Renal pelvis (tissue), 4 donors: ENCODE data around the gene PKDCC. TPM values are rescaled to one million over a fixed set of nuclear protein-coding genes. Genes with fewer than 3 reads are reported as not detected.
"Not testable (repeated sequence)": the region's sequence is repeated elsewhere in the genome, so short reads cannot be mapped to it uniquely, and the experiment has no call there.

Source experiments
- DNase-seq: peaks from one replicate; pipeline ENCODE4 v3.0.0-alpha.2; 2013
- polyA plus RNA-seq, 3 donors: library from polyadenylated mRNA; unstranded; fragments of 120-200 nt; gene quantifications; one replicate each; pipeline ENCODE4 v1.2.1, GENCODE V29; 2013; ENCODE audit not compliant: insufficient read length in 3 of 3

PKDCC gene
- polyA plus RNA-seq, 3 donors, result 354 to 433 (median 421) TPM

DNA sequence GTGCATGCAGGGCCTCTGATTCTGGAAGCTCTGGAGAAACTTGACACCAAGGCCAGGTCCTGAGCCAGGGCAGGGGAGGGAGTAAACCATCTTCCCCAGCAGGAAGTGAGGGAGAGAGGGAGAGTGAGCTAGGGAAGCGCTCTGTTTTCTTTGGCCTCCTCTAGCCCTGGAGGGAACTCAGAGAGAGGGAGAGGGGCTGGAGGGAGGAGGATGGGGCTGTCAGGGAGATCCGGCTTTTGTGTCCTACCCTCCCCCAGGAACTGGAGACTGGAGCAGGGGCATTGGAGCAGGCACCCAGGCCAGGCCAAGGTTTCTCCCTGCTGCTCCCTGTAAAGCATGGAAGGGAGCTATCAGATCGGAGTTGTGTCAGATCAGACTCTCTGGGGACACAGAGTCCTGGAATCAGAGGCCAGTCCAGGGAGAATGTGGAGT, 22.7 kb upstream of the PKDCC start:
- peak; percentile 93 for DNase-seq

- no peak for DNase-seq
Measured at GRCh38 chr2:42026272-42026671, 21.5 kb upstream of the PKDCC start.

- no peak for DNase-seq
Measured at GRCh38 chr2:42028571-42029148, 19.2 kb upstream of the PKDCC start.

- no peak for DNase-seq
Measured at GRCh38 chr2:42029171-42029570, 18.6 kb upstream of the PKDCC start.

DNA sequence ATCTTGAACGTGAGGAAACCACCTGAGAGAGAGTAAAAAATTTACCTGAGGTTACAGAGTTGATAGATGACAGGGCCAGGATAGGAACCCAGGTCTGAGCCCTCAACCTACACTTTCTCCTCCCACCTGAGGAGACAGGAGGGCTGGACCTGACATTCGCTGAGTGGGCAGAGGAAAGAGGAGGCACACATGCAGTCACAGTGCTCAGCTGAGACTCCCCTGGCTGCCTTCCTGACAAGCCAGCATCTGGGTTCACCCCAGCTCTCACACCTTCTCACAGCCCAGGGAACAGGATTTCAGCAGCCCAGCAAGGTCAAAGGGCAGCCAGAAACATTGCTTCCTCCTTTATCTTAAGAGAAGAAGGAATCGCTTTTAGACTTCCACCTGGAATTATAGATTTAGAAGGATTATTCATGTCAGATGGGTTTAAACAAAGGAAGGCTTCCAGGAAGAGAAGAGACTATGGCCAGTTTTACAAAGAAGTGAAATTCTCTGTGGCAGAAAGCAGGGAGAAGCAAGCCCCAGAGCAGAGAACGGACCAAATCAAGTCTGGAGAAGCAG, 18.1 kb upstream of the PKDCC start:
- no peak for DNase-seq

GRCh38 chr2:42030200-42030759, 17.5 kb upstream of the PKDCC start:
- DNase-seq, result no peak

DNA sequence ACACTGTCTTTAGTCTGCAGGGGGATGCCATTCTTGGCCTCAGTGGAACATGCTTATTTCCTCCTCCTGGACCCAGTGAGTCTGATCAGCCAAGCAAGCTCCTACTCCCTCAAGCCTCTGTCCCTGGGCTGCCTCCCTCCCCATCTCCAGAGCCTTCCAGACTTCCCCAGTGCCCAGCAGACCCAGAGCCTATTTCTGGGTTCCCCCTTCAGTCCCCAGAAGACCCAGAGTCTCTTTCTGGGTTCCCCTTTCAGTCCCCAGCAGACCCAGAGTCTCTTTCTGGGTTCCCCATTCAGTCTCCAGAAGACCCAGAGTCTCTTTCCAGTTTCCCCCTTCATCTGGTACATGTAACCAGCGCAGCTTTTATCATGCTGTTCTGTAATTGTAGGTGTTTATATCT, 17.0 kb upstream of the PKDCC start:
- DNase-seq, result no peak

DNA sequence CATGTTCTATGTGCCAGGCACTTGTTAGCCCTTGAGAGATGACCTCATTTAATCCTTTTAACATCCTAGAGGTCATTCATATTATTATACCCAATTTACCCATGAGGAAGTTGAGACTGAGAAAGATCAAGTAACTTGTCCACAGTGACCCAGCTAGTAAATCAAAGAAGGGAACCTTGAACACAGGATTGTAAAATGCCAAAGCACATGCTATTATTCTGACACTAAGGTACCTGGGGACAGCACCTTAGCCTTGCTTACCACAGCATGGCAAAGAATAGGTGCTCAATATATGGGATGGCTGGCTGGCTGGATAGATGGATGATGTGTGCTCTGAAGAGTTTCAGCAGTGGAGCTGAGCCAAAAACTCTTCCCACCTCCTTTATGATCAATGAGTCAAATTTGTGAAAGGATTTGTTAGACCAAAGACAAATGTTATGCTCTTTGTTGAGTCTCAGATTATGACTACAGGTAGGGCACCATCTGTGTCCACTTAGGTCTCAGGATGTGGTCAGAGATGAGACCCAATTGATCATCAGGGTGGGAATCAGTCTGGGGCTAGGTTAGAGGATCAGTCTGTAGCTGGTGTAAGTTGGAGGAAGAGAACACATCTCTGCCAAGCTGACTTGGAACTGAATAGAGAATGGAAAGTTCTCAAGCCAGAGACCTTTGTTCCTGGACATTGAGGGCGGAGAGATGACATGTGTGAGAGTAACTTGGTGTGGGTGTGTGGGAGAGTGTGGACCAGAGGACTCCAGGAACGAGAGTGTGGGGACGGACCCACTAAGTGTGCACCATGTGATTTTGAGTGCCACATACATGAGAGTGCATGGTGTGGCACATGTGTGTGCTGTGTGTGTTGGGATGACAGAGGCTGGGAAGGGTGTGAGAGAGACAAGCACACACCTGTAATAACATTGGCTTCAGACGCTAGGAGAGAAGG, 16.3 kb upstream of the PKDCC start:
- no peak for DNase-seq

GRCh38 chr2:42032224-42032620, 15.6 kb upstream of the PKDCC start:
- DNase-seq, result no peak

GRCh38 chr2:42032745-42033144, 15.1 kb upstream of the PKDCC start:
- DNase-seq, result no peak

DNA sequence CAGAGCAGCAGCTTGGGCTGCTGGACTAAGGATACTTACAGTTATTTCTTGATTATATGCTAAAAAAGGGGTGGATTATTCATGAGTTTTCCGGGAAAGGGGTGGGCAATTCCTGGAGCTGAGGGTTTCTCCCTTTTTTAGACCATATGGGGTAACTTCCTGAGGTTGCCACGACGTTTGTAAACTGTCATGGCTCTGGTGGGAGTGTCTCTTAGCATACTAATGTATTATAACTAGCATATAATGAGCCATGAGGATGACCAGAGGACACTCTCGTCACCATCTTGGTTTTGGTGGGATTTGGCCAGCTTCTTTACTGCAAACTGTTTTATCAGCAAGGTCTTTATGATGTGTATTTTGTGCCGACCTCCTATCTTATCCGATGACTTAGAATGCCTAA, 13.7 kb upstream of the PKDCC start:
- not testable (repeated sequence) for DNase-seq

GRCh38 chr2:42035241-42035640, 12.6 kb upstream of the PKDCC start:
- no peak for DNase-seq

DNA sequence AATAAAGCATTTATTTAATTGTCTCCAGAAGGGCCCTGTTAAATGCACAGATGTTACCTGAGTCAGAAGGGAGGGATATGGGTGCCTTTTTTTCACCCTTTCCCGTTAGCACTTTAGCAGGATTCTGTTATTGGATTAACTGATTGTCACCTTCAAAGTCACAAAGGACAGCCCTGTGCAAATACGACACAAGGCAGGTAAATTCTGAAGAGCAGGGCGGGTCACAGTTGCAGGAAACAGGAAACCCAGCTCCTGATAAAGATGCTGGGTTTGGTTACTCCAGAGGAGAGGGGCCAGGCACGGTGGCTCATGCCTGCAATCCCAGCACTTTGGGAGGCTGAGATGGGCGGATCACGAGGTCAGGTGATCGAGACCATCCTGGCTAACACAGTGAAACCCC, 11.4 kb upstream of the PKDCC start:
- no peak for DNase-seq

GRCh38 chr2:42036940-42037339, 10.9 kb upstream of the PKDCC start:
- DNase-seq, result no peak

GRCh38 chr2:42040643-42041278, 7.1 kb upstream of the PKDCC start:
- no peak for DNase-seq

- no peak for DNase-seq
Measured at GRCh38 chr2:42041377-42042127, 6.3 kb upstream of the PKDCC start.

- DNase-seq, result no peak
Measured at GRCh38 chr2:42042631-42043355, 5.0 kb upstream of the PKDCC start.

DNA sequence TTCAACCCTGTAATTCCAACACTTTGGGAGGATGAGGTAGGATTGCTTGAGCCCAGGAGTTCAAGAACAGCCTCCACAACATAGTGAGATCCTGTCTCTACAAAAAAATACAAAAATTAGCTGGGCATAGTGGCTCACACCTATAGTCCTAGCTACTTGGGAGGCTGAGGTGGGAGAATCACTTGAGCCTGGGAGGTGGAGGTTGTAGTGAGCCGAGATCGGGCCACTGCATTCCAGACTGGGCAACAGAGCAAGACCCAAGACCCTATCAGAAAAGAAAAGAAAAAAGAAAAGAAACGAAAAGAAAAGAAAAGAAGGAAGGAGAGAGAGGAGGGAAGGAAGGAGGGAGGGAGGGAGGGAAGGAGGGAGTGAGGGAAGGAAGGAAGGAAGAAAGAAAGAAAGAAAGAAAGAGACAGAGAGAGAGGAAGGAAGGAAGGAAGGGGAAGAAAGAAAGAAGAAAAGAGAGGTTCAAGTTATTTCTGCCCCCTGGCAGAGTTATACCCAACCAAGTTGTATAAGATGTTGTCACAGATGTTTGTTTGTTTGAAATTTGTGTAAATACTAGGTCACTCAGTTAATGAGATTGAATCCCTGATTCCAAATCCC, 3.9 kb upstream of the PKDCC start:
- no peak for DNase-seq

- no peak for DNase-seq
Measured at GRCh38 chr2:42044939-42045338, 2.9 kb upstream of the PKDCC start.

DNA sequence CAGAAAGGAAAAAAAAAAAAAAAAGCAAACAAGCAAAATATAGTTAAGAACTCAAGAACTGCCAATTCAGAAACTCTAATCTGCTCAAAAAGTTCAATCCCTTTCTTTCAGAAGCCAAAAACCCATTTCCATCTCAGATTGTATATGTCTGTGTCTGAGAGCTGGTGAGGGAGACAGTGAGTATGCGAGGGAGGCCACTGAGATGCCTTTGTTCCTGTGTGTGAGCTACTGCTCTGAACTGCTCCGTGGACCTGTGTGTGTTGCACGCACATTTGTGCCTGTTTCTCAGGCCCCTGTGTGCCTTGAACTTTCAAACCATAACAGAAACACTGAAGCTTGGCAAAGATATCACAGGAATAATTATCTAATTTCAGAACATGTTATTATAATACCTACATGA, 2.5 kb upstream of the PKDCC start:
- no peak for DNase-seq
